ENCODE results near the gene TSG101. TPM values are rescaled to one million over a fixed set of nuclear protein-coding genes. Genes with fewer than 3 reads are reported as not detected.

Gene TSG101
- total and polyA plus RNA-seq, 4 donors, result 37.8 to 64.4 (median 55.4) TPM

GRCh38 chr11:18493310-18493709, 33.4 kb downstream of the TSG101 start:
- Histone ChIP-seq H3K27ac (ENCODE audit: low read depth in 1 of 2, low read length in 1 of 2) (no peak overlapping the region), H3K4me3 (no peak overlapping the region), H3K27me3 (ENCODE audit: control insufficient read depth in 3 of 3, insufficient read depth in 3 of 3, low read length in 2 of 3) (no peaks in the 10 kb centered on the region), H3K9me3 (ENCODE audit: control insufficient read depth in 4 of 4, insufficient read depth in 3 of 4, low read length in 3 of 4) (no peaks in the 10 kb centered on the region), H3K4me1 (ENCODE audit: control insufficient read depth in 5 of 5, insufficient read depth in 5 of 5, low read length in 5 of 5) (peaks cover 0 to 7% (median 0%) of the 10 kb centered on the region in 5 donors), H3K36me3 (ENCODE audit: control insufficient read depth in 4 of 4, insufficient read depth in 4 of 4, low read length in 4 of 4) (peaks cover 15 to 22% (median 19%) of the 10 kb centered on the region in 4 donors), H3K9ac (ENCODE audit: insufficient read depth in 1 of 2, low read length in 2 of 2) (no peak overlapping the region)
- WGBS, 2 donors, result 63 to 76% methylated on average over 4 of the region's 4 CpGs
- DNase-seq (no peak), ATAC-seq (ENCODE audit: insufficient read depth, low FRiP score) (no peak)
- TF ChIP-seq, protein P1, sequence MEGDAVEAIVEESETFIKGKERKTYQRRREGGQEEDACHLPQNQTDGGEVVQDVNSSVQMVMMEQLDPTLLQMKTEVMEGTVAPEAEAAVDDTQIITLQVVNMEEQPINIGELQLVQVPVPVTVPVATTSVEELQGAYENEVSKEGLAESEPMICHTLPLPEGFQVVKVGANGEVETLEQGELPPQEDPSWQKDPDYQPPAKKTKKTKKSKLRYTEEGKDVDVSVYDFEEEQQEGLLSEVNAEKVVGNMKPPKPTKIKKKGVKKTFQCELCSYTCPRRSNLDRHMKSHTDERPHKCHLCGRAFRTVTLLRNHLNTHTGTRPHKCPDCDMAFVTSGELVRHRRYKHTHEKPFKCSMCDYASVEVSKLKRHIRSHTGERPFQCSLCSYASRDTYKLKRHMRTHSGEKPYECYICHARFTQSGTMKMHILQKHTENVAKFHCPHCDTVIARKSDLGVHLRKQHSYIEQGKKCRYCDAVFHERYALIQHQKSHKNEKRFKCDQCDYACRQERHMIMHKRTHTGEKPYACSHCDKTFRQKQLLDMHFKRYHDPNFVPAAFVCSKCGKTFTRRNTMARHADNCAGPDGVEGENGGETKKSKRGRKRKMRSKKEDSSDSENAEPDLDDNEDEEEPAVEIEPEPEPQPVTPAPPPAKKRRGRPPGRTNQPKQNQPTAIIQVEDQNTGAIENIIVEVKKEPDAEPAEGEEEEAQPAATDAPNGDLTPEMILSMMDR (IDR thresholded peaks at IDR 0.05; ENCODE audit: control extremely low read depth, extremely low read depth), result no peak

DNA sequence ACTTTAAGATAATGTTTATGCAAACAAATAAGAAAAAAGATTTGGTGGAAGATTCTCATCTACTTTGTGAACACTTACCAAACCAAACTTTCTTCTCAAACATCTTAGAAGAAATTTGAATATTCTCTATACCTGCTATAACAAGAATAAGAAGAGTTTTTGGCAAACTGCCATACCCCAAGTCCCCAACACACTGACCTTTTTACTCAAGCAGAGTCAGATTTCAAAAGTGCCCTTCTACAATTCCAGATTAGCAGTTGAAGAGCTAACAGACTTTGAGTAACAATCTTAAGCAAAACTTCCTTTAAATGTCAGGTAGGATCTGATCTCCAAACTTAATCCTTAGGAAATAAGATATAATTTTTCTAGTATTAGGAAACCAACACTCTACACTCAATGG, 33.9 kb downstream of the TSG101 start:
- Histone ChIP-seq H3K9me3 (ENCODE audit: control insufficient read depth in 4 of 4, insufficient read depth in 3 of 4, low read length in 3 of 4) (no peaks in the 10 kb centered on the region), H3K36me3 (ENCODE audit: control insufficient read depth in 4 of 4, insufficient read depth in 4 of 4, low read length in 4 of 4) (peaks cover 13 to 19% (median 16%) of the 10 kb centered on the region in 4 donors), H3K4me1 (ENCODE audit: control insufficient read depth in 5 of 5, insufficient read depth in 5 of 5, low read length in 5 of 5) (peaks cover 0 to 7% (median 0%) of the 10 kb centered on the region in 5 donors), H3K27ac (ENCODE audit: low read depth in 1 of 2, low read length in 1 of 2) (no peak overlapping the region), H3K9ac (ENCODE audit: insufficient read depth in 1 of 2, low read length in 2 of 2) (no peak overlapping the region), H3K27me3 (ENCODE audit: control insufficient read depth in 3 of 3, insufficient read depth in 3 of 3, low read length in 2 of 3) (no peaks in the 10 kb centered on the region), H3K4me3 (no peak overlapping the region)
- DNase-seq (peak in 2 of 3 donors; percentile 38 to 63), ATAC-seq (ENCODE audit: insufficient read depth, low FRiP score) (no peak)
- TF ChIP-seq, protein P1 (IDR thresholded peaks at IDR 0.05; ENCODE audit: control extremely low read depth, extremely low read depth), result no peak

GRCh38 chr11:18491924-18492323, 34.8 kb downstream of the TSG101 start:
- ATAC-seq (ENCODE audit: insufficient read depth, low FRiP score) (no peak), DNase-seq (no peak)
- 86 to 96% methylated on average over 2 of the region's 2 CpGs for WGBS, 2 donors
- Histone ChIP-seq H3K36me3 (ENCODE audit: control insufficient read depth in 4 of 4, insufficient read depth in 4 of 4, low read length in 4 of 4) (peaks cover 13 to 19% (median 16%) of the 10 kb centered on the region in 4 donors), H3K9ac (ENCODE audit: insufficient read depth in 1 of 2, low read length in 2 of 2) (no peak overlapping the region), H3K27me3 (ENCODE audit: control insufficient read depth in 3 of 3, insufficient read depth in 3 of 3, low read length in 2 of 3) (no peaks in the 10 kb centered on the region), H3K9me3 (ENCODE audit: control insufficient read depth in 4 of 4, insufficient read depth in 3 of 4, low read length in 3 of 4) (no peaks in the 10 kb centered on the region), H3K4me1 (ENCODE audit: control insufficient read depth in 5 of 5, insufficient read depth in 5 of 5, low read length in 5 of 5) (peaks cover 0 to 7% (median 0%) of the 10 kb centered on the region in 5 donors), H3K4me3 (no peak overlapping the region), H3K27ac (ENCODE audit: low read depth in 1 of 2, low read length in 1 of 2) (no peak overlapping the region)
- TF ChIP-seq, protein P1 (IDR thresholded peaks at IDR 0.05; ENCODE audit: control extremely low read depth, extremely low read depth), result no peak

Measured in lung (tissue), 12 donors.